Left ventricle myocardium inferior (tissue), 1 donor: Measurements from ENCODE around the gene HAUS8. TPM values are rescaled to one million over a fixed set of nuclear protein-coding genes. Genes with fewer than 3 reads are reported as not detected.
"Not testable (repeated sequence)": the region's sequence is repeated elsewhere in the genome, so short reads cannot be mapped to it uniquely, and the experiment has no call there.

Experiments
- DNase-seq: peaks from one replicate; pipeline ENCODE4 v3.0.0-alpha.2; 2020
- H3K27ac ChIP-seq: fragments of 200-600 bp; replicated peaks from 2 replicates; pipeline ENCODE4 v1.8.0; 2021
- H3K27me3 ChIP-seq: fragments of 200-600 bp; 2 replicates; pipeline ENCODE4 v1.8.0; 2021; ENCODE audit warnings: low read depth
- H3K36me3 ChIP-seq: fragments of 200-600 bp; 2 replicates; pipeline ENCODE4 v1.8.0; 2021
- H3K4me1 ChIP-seq: fragments of 200-600 bp; 2 replicates; pipeline ENCODE4 v1.8.0; 2021
- H3K4me3 ChIP-seq: fragments of 200-600 bp; 2 replicates; pipeline ENCODE4 v1.8.0; 2021; ENCODE audit warnings: mild to moderate bottlenecking, moderate library complexity
- H3K9me3 ChIP-seq: fragments of 200-600 bp; replicated peaks from 2 replicates; pipeline ENCODE4 v1.8.0; 2021
- CTCF ChIP-seq: fragments of 200-600 bp; IDR thresholded peaks from 2 replicates; pipeline ENCODE4 v1.8.0; 2021; ENCODE audit warnings: antibody characterized with exemption, mild to moderate bottlenecking, borderline replicate concordance
- intact Hi-C: fragments of 100-400 bp; cut with micrococcal nuclease; formaldehyde crosslinking; loops from one replicate; pipeline ENCODE4 v1.11.0; 2022
- total RNA-seq: library from RNA; stranded (reverse); fragmentation: NEBNext Ultra II Directional; extraction: Animal tissue kit (Norgen Biotek cat#: 25700); gene quantifications from one replicate; pipeline ENCODE4 v1.2.1, GENCODE V29; 2021
- donor health status: DM: no; HTN: yes; CAD: no; lungs with severe emphysema.

The HAUS8 gene
- total RNA-seq, 1 donor from 2014 or later: 3.5 TPM

GRCh38 chr19:17020385-17020784, 54.9 kb downstream of the HAUS8 start:
- peaks cover 35% of the 10 kb centered on the region for H3K27me3 ChIP-seq
- H3K36me3 ChIP-seq: peaks cover 12% of the 10 kb centered on the region
- no peak for TF ChIP-seq CTCF
- intact Hi-C loops: no loop called here
- H3K4me1 ChIP-seq: peaks cover 10% of the 10 kb centered on the region
- H3K9me3 ChIP-seq: peaks cover 26% of the 10 kb centered on the region
- H3K4me3 ChIP-seq: no peak overlapping the region
- H3K27ac ChIP-seq: no peak overlapping the region
- no peak for DNase-seq

GRCh38 chr19:17014212-17014861, 60.9 kb downstream of the HAUS8 start:
- H3K36me3 ChIP-seq, H3K4me1 ChIP-seq, H3K4me3 ChIP-seq, DNase-seq, H3K27ac ChIP-seq, intact Hi-C loops: not testable (repeated sequence)
- H3K9me3 ChIP-seq: peaks cover 11% of the 10 kb centered on the region
- peaks cover 21% of the 10 kb centered on the region for H3K27me3 ChIP-seq

- peaks cover 14% of the 10 kb centered on the region for H3K9me3 ChIP-seq
- H3K4me3 ChIP-seq: no peak overlapping the region
- H3K27ac ChIP-seq: no peak overlapping the region
- H3K36me3 ChIP-seq: peaks cover 8% of the 10 kb centered on the region
- intact Hi-C loops: no loop called here
- H3K27me3 ChIP-seq: peaks cover 21% of the 10 kb centered on the region
- no peak for DNase-seq
- no peak for TF ChIP-seq CTCF
- no peaks in the 10 kb centered on the region for H3K4me1 ChIP-seq
These were observed 63.8 kb downstream of the HAUS8 start for GRCh38 chr19:17011485-17011884.

GRCh38 chr19:17006579-17006978, 68.7 kb downstream of the HAUS8 start:
- no peak for TF ChIP-seq CTCF
- H3K27ac ChIP-seq: no peak overlapping the region
- H3K4me3 ChIP-seq: no peak overlapping the region
- H3K27me3 ChIP-seq: peaks cover 4% of the 10 kb centered on the region
- H3K9me3 ChIP-seq: peaks cover 14% of the 10 kb centered on the region
- DNase-seq: no peak
- peaks cover 8% of the 10 kb centered on the region for H3K36me3 ChIP-seq
- intact Hi-C loops: no loop called here
- H3K4me1 ChIP-seq: no peaks in the 10 kb centered on the region

GRCh38 chr19:17005000-17005399, 70.3 kb downstream of the HAUS8 start:
- H3K27me3 ChIP-seq: peaks cover 4% of the 10 kb centered on the region
- DNase-seq: no peak
- no peaks in the 10 kb centered on the region for H3K4me1 ChIP-seq
- no peak overlapping the region for H3K27ac ChIP-seq
- intact Hi-C loops: no loop called here
- H3K4me3 ChIP-seq: no peak overlapping the region
- H3K9me3 ChIP-seq: peaks cover 10% of the 10 kb centered on the region
- H3K36me3 ChIP-seq: peaks cover 5% of the 10 kb centered on the region
- no peak for TF ChIP-seq CTCF

GRCh38 chr19:17004386-17004785, 70.9 kb downstream of the HAUS8 start:
- no peaks in the 10 kb centered on the region for H3K36me3 ChIP-seq
- H3K27ac ChIP-seq: no peak overlapping the region
- no peak overlapping the region for H3K4me3 ChIP-seq
- no peak for TF ChIP-seq CTCF
- H3K9me3 ChIP-seq: peaks cover 8% of the 10 kb centered on the region
- intact Hi-C loops: no loop called here
- DNase-seq: no peak
- H3K4me1 ChIP-seq: no peaks in the 10 kb centered on the region
- H3K27me3 ChIP-seq: peaks cover 4% of the 10 kb centered on the region
